NCI-H526 (cell line): ENCODE data around the gene FBN1.

Experiments
- DNase-seq, 2 experiments: peaks; one replicate each; lab custom pipeline; 2025; lab: John Stamatoyannopoulos, UW

The FBN1 gene

DNA sequence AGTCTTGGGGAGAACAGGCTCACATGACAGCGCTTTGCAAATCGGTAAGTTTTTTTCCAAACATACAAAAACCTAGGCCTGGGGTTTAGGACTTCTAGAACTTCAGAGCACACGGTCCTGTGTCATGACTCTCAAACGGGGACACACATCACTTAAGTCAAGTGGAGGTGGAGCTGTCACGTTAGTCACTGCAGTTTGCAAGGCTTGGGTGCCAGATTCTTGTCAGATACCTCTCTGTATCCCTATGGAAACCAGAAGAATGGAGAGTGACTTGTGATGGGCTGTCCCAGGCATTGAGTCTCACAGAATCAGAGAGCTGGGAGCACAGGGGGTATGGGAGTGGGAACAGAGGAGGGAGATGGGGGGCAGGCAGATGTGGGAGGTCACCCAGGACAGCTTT is 249.5 kb downstream of the FBN1 start:
- no peak for DNase-seq

GRCh38 chr15:48395521-48396011 is 249.9 kb downstream of the FBN1 start:
- no peak for DNase-seq

- DNase-seq: no peak
Measured at GRCh38 chr15:48394970-48395369, 250.5 kb downstream of the FBN1 start.

- DNase-seq: no peak
Measured at GRCh38 chr15:48393645-48394506, 251.6 kb downstream of the FBN1 start.

GRCh38 chr15:48392356-48392755 is 253.2 kb downstream of the FBN1 start:
- DNase-seq: no peak

DNA sequence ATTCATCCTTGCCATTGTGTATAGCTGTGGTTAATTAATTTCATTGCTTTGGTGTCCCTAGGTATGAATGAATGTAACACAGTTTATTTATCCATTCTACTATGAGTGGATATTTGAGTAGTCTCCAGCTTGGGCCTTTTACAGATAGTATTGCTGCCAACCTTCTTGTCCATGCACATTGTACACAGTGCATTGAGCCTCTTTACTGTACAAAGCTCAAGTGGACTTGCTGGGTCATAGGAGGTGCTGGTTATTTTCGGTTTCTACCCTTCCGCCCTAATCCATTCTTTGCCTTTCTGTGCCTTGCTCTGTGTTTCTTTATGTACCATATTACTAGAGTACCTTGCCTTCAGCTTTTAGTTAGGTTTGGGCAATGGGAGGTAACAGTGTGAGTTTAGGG is 253.6 kb downstream of the FBN1 start:
- no peak for DNase-seq

DNA sequence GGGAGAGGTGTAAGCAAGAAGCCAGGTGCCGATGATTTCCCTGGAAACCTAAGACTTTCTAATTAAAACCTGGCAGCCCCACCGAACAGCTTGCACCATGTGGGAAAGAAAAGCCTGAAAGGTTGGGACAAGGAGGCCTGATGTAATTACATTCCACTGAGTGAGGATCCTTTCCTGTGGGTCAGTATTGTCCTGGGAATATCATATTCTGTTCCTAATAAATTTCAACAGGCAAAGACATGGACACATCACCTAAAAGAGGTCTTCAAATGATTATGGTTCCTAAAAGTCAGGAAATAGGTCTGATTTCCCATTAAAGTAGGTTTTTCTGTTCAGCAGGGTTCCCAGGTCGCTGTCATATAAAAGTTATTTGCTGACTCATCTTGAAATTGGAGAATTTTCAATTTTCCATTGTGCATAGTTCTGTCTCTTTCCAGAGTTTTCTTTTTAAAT is 255.8 kb downstream of the FBN1 start:
- DNase-seq: no peak

DNA sequence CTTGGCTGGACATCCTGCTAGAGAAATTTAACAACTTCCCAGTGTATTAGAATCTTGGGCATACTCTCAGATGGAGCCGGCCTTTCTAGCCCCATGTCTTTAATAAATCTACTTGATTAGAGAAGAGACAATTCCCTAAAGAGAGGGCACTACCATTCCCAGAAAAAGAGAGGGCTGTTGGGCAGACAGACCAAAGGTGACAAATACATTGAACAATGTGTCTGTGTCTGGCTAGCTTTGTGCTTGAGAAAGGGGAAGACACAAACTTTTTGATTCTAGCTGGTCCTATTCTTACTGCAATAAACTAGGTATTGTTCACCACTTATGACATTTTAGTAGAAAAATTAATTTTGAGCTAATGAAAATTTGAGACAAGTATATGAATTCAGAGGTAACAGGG is 256.6 kb downstream of the FBN1 start:
- no peak for DNase-seq

DNA sequence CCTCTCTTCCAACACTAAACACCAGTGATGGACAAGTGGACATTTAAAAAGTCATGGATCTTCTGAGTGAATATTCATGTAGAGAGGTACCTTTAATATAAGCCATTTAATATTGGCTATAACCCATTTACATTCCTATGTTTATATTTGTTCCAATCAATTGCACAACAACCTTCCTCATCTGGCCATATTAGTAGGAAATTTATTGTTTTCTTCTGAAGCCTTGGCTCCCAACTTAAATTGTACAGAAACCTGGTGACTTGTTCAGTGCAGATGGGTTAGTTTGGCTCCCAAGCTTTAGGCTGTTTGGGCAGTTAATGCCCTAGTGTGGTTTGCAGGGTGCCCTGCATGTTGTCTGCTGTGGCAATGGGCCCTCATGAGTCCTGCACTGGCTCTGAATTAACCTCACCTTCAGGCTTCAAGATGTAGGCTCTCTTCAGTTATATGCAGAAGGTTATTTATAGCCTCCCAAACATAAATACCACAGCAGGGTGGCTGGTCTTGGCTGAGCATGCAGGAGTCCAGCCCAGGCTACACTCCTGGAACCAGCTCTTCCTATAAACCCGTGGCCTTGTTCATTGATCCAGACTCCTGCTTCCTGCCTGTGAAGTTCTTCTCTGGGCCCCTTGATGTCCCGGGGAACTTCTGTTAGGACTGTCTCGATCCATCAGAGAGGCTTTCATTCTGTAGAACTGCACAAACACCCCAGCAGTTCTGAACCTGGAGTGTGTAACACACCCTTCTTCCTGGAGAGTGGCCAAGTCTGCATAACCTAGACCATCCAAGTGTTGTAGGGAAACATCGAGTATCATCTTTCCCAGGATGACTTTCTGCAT is 257.3 kb downstream of the FBN1 start:
- no peak for DNase-seq

DNA sequence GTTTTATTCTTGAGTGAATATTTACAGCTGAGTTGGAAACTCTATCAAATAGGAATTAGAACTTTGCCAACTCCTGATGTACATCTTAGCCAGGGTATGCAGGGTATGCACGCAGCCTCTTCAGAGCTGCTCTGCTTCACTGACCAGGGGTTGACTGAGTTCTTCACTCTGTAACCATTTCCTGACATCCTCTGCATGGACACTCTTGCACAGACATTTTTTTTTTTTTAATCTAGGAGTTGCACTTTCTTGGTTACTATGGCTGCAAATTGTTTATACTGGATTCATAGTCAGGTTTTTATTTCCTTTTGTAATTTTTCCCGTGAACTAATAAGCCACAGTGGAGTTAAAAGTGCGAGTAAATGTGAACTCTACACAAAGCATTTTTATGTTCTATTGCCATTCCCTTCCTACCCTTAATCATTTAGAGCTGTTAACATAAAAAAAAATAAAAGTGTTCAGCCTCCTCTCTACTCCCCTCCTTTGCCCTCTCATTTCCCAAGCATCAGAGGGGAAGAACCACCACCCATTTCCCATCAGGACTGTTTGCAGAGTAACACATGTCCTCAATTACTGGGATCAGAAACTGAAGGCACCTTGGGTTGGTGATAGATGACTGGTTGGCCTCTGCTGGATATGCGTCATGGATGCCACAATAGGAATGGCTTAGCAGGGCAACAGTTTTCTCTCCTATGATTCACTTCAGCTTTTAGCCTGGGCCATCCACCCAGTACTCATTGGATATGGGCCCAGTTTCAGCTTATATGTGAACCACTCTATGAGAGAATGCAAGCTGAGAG is 260.3 kb downstream of the FBN1 start:
- no peak for DNase-seq

- DNase-seq: no peak
Measured at GRCh38 chr15:48384616-48385015, 260.9 kb downstream of the FBN1 start.

- no peak for DNase-seq
Measured at GRCh38 chr15:48383031-48383430, 262.5 kb downstream of the FBN1 start.

GRCh38 chr15:48381861-48382260 is 263.6 kb downstream of the FBN1 start:
- no peak for DNase-seq

- DNase-seq: no peak
Measured at GRCh38 chr15:48380198-48380597, 265.3 kb downstream of the FBN1 start.

DNA sequence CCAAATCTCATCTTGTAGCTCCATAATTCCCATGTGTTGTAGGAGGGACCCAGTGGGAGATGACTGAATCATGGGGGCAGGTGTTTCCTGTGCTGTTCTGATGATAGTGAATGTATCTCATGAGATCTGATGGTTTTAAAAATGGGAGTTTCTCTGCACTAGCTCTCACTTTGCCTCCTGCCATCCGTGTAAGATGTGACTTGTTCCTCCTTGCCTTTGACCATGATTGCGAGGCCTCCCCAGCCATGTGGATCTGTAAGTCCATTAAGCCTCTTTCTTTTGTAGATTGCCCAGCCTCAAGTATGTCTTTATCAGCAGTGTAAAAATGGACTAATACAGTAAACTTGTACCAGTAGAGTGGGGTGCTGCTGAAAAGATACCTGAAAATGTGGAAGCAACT is 269.7 kb downstream of the FBN1 start:
- DNase-seq: no peak

- no peak for DNase-seq
Measured at GRCh38 chr15:48374472-48374871, 271.0 kb downstream of the FBN1 start.

- no peak for DNase-seq
Measured at GRCh38 chr15:48373821-48374451, 271.6 kb downstream of the FBN1 start.

- no peak for DNase-seq
Measured at GRCh38 chr15:48371961-48372360, 273.5 kb downstream of the FBN1 start.

- no peak for DNase-seq
Measured at GRCh38 chr15:48371550-48371949, 274.0 kb downstream of the FBN1 start.

- no peak for DNase-seq
Measured at GRCh38 chr15:48370460-48370859, 275.0 kb downstream of the FBN1 start.

DNA sequence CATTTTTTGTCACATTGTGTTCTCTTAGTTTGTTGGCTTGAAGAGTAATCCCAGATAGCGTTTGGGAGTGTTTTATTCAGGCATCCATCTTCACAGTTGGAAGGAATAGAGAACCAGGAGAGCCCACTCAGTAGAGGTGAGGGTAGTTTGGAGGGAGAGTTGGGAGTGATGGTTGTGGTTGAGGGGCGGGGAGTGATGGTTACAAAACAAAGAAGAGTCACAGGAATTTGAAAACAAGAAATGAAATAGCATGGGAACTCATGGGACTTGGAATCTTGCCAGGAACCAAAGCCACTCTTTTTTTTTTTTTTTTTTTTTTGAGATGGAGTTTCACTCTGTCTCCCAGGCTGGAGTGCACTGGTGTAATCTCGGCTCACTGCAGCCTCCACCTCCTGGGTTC is 278.0 kb downstream of the FBN1 start:
- no peak for DNase-seq
